NOMO-1 (cell line): ENCODE measurements around the gene RAB3B.
"Not testable (repeated sequence)": the region's sequence is repeated elsewhere in the genome, so short reads cannot be mapped to it uniquely, and the experiment has no call there.

Experiments used
- DNase-seq, 2 experiments: peaks; one replicate each; lab custom pipeline; 2025; ENCODE audit not compliant: unreplicated experiment in 2 of 2; lab: John Stamatoyannopoulos, UW

Gene RAB3B

GRCh38 chr1:51990478-51990965, at the start of gene RAB3B:
TSS of gene RAB3B (minus strand) at chr1:51990700. CDS start at chr1:51977117, 13,583 bp downstream.
- peak; percentile 7 to 14 for DNase-seq

GRCh38 chr1:52037909-52038308, 47.4 kb upstream of the RAB3B start:
- no peak for DNase-seq

GRCh38 chr1:52037402-52037814, 46.9 kb upstream of the RAB3B start:
- DNase-seq = no peak

- DNase-seq = no peak
These were observed 43.5 kb upstream of the RAB3B start for GRCh38 chr1:52034050-52034384.

- peak; percentile 79 to 80 for DNase-seq
These were observed 42.9 kb upstream of the RAB3B start, which contains the start of gene KTI12 for GRCh38 chr1:52033190-52034049. TSS of gene KTI12 (minus strand) at chr1:52033810. CDS start at chr1:52033761, 49 bp downstream.

- DNase-seq = peak; percentile 16 to 44
These were observed 42.3 kb upstream of the RAB3B start for GRCh38 chr1:52032785-52033131.

- DNase-seq = no peak
These were observed 41.8 kb upstream of the RAB3B start for GRCh38 chr1:52032124-52032784.

- DNase-seq = not testable (repeated sequence)
These were observed 38.3 kb upstream of the RAB3B start for GRCh38 chr1:52028839-52029238.

GRCh38 chr1:52028328-52028727, 37.8 kb upstream of the RAB3B start:
- no peak for DNase-seq

GRCh38 chr1:52026278-52026677, 35.8 kb upstream of the RAB3B start:
- DNase-seq = no peak

GRCh38 chr1:52022133-52022532, 31.6 kb upstream of the RAB3B start:
- no peak for DNase-seq

- no peak for DNase-seq
These were observed 17.7 kb upstream of the RAB3B start for GRCh38 chr1:52008071-52008809.

- no peak for DNase-seq
These were observed 16.9 kb upstream of the RAB3B start for GRCh38 chr1:52007215-52008002.

GRCh38 chr1:52006081-52006553, 15.6 kb upstream of the RAB3B start:
- DNase-seq = not testable (repeated sequence)

- DNase-seq = not testable (repeated sequence)
These were observed 15.0 kb upstream of the RAB3B start for GRCh38 chr1:52005548-52005947.

- DNase-seq = no peak
These were observed 13.4 kb upstream of the RAB3B start for GRCh38 chr1:52003877-52004276.

GRCh38 chr1:52002038-52002917, 11.8 kb upstream of the RAB3B start:
- peak; percentile 55 to 75 for DNase-seq

GRCh38 chr1:51998701-51999100, 8.2 kb upstream of the RAB3B start:
- DNase-seq = no peak

GRCh38 chr1:51997974-51998382, 7.5 kb upstream of the RAB3B start:
- no peak for DNase-seq
